Measurements from ENCODE around the gene CFAP410.

Gene CFAP410

DNA sequence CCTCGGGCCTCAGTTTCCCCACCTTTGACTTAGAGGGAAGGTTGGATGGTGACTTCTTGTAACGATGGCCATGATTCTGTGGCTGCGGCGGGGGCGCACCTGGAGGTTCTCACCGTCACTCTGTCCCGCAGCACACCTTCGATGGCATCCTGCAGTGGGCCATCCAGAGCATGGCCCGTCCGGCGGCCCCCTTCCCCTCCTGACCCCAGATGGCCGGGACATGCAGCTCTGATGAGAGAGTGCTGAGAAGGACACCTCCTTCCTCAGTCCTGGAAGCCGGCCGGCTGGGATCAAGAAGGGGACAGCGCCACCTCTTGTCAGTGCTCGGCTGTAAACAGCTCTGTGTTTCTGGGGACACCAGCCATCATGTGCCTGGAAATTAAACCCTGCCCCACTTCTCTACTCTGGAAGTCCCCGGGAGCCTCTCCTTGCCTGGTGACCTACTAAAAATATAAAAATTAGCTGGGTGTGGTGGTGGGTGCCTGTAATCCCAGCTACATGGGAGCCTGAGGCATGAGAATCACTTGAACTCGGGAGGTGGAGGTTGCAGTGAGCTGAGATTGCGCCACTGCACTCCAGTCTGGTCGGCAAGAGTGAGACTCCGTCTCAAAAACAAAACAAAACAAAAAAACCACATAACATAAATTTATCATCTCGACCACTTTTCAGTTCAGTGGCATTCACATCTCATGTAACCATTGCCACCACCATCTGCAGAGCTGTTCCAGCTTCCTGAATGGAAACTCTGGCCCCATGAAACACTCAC is 41.5 kb downstream of the CFAP410 start:
- peak; percentile 69 for DNase-seq (ENCODE audit: low read depth)

DNA sequence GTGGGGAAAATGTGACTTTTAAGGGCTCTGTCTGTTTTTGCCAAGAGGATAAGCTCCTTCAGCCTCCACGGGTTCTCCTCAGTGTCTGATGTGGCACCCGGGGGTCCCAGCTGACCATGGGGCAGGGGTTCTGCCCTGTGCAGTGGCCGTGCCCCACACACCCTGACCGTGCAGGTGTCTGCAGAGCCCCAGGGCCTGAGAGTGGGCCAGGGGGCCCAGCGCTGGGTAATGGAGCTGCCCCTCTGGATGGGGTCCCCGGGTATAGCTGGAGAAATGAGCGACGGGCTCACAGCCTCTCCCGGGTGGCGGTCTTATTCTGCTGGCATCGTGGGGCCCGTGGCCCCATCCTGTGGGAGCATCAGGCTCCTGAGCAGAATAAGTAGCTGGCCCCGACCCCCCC is 42.3 kb downstream of the CFAP410 start:
- no peak for DNase-seq (ENCODE audit: low read depth)

DNA sequence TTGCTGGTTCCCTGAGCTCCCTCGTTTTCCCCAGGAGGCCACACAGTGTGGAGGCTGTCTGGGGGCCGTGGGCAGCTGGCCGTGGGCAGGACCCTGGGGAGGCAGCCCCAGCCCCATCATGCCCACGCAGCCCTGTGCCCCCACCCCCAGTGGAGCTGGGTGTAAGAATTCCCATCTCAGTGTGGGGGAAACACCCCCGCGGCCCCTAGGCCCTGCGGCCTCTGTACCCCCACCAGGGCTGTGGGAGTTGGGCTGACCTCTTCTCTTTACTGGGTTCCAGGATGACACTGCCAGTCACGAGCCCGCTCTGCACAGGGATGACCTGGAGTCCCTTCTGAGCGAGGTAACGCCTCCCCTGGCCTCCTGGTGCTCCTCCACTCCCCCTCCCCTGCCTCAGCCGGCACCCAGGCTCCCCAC is 43.1 kb downstream of the CFAP410 start:
- DNase-seq (ENCODE audit: low read depth): no peak

DNA sequence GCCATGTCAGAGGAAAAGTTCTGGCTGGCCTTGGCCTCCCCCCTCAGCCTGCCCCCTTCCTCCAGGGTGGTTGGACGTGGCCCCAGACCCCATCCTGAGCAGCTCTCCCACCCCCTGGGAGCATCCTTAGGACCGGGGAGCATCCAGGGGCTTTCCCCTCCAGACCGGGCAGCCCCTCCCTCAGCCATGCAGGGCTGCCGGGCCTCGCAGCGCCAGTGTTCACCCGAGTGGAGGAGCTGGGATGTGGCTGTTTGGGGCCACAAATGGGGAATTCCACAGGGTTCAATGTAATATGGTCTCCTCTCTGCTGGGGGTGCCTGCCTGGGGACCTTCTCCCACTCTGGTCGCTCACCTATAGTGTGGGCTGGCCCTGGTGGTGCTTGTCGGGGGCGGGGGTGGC is 43.5 kb downstream of the CFAP410 start:
- DNase-seq (ENCODE audit: low read depth): no peak

DNA sequence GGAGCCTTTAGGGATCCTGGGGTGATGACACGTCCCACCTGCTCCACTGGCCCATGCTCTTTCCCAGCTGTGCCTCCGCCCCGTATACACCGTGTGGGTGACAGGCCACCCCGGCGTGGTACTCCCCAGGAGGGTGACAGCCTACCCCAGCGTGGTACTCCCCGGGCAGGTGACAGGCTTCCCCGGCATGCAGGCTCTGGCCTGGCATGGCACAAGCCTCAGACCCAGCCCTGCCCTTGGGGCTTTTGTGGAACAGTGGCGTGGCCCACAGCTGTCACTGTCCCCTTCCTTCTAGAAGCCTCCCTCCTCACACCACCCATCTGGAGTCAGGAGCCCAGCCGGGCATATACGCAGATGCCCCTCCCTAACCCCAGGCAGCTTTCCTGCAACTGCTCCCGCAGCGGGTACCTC is 44.0 kb downstream of the CFAP410 start:
- no peak for DNase-seq (ENCODE audit: low read depth)

DNA sequence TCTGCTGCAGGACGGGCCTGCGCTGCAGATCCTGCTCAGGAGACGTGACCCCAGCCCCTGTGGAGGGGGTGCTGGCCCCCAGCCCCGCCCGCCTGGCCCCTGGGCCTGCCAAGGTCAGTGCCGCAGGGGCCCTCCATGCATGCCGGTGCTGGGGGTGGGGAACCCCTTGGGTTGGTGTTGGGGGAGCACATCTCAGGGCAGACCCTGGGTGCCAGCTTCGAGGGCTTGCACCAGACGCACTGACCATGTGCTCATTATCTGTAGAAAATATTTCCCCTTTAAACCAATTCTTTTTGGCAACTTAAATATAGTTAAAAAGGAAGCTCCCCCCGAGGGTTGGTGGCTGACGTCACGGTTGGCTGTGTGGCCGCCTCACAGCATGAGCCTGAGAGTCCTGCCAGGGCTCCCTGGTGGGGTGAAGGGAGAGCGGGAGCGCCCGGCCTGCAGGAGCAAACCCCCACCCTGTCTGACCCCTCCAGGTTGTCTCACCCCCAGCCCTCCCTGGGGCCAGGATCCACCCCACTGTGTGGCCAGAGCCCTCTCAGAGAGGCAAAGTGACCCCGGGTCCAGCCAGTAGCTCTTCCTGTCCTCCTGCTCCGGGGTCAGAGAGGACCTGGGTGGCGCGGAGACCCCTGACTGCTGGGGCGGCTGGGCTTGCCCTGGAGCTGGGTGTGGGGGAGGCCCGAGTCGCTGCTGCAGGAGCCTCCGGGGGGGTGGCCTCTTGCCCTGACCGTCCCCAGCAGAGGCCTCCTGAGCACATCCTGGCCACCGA is 44.6 kb downstream of the CFAP410 start:
- DNase-seq (ENCODE audit: low read depth): no peak

DNA sequence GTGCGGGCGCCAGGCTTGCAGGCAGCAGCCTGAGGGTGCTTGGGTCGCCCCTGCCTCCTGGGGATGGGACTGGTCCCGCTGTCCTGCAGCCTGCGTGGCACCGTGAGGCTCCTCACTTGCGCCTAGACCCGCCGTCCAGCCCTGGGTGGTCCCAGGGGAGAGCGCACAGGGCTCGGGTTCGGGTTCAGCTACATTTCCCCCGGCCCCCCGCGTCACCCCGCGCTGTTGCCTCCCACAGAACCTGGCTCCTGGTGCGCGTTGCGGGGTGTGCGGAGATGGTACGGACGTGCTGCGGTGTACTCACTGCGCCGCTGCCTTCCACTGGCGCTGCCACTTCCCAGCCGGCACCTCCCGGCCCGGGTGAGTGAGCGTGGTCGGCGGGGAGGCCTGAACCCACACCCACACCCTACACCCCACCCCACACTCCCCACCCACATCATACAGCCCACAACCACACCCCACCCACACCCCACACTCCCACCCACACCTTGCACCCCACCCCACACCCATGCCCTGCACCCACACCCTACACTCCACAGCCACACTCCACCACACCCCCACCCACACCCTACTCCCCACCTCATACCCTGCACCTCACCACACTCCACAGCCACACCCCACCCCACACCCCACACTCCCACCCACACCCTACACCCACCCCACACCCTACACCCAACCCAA is 45.5 kb downstream of the CFAP410 start:
- no peak for DNase-seq (ENCODE audit: low read depth)

DNA sequence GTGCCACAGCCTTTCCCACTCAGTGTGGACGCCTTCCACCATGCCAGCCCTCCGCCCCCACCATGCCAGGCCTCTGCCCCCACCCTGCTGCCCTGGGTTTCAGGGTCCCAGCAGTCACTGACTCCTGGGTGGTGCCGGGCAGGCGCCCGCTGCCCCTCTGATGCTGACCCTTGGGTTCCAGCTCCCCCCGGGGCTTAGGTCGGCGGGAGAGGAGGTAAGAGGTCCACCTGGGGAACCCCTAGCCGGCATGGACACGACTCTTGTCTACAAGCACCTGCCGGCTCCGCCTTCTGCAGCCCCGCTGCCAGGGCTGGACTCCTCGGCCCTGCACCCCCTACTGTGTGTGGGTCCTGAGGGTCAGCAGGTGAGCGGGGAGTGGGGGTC is 46.4 kb downstream of the CFAP410 start:
- DNase-seq (ENCODE audit: low read depth): no peak

DNA sequence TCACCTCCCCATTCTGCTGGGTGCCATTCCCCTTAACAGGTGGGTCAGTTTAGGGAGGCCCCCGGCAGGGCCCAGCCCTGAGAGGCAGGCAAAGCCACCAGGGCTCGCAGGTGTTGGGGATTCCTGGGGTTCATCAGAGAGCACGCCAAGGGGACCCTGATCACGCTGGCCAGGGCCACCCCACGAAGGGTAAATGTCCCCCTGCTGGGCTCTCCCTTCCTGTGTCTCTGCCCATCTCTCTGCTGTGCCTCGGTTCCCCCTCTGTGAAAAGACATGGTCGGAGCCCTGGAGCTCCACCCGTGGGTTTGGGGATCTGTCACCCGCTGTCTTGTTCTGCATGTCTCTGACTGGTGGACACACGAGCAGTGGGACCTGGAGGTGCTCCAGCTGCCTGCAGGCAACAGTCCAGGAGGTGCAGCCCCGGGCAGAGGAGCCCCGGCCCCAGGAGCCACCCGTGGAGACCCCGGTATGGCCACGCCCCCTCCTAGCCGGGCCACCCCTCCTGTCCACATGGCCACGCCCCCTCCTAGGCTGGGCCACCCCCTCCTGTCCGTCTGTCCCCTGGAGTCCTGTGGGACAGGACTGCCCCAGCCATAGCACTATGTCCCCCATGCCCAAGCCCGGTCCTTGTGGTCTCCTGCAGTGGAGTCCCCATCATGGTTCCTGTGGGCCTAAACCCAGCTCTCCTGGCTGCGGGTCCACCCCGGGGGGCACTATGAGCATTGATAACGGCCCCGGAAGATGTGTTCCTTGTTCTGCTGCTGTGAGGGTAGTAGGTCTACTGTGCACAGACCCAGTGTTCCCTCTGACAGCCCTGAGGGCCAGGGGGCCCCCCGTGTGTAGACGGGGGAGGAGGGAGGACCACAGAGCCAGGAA is 47.0 kb downstream of the CFAP410 start:
- no peak for DNase-seq (ENCODE audit: low read depth)

DNA sequence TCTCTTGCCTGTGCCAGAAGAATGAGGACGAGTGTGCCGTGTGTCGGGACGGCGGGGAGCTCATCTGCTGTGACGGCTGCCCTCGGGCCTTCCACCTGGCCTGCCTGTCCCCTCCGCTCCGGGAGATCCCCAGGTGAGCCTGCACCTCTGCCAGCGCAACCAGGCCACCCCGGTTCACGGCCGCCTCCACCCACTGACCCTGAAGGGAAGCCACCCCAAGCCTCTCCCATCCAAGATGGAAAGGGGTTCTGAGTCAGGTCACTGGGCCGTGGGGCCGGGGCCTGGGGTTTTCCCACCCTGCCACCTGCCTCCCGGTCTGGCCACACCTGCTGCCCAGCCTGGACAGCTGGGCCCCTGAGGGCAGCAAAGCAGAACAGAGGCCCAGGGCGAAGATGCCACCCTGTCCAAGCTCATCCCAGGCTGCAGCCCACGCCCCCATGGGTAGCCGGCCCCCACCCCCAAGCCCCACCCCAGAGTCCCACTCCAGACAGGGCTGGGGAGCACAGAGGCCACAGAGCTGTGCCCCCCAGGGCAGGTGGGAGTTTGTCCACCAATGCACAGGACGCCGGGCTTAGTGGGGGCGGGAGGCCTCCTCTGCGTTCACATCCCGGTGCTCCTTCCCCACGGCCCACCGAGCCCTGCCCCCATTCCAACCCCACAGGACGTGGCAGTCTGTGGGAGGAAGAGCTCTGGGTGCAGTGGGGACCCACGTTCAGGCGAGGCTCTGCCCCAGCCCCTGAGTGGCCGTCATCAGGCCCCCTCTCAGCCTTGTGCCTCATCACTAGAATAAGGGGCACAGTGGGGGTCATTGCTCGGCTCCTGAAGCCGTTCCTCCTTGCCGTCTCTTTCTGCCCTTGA is 47.9 kb downstream of the CFAP410 start:
- DNase-seq (ENCODE audit: low read depth): no peak

DNA sequence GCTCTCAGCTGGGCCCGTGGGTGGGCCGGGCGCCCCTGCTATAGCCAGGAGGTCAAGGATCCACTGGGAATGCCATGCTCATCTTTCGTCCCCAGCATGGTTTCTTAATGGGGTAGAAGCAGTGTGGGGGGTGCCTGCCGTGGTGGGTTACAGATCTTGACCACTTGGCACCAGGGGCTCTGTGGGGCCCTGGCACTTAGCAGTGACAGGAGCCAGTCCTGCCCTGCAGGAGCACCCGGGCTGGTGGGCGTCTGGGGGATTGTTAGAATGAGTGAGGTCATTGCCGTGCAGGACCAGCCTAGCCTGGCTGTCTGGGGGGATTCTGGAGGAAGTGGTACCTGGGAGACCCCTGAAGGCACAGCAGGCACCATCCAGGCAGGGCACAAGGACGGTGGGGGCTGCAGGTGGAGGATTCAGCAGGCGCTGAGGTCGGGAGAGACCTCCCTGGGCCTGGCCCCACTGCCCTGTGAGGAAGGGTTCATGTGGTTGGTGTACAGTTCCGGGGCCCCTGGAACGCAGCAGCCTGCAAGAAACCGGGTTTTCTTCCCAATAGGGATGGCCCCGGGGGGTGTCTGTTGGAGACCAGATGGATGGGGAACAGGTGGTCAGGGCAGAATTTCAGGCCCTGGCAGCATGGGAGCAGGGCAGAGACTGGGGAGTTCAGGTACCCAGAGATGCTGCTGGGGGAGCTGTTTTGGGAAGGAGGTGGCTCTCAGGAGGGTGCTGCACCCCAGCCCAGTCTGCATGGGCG is 48.7 kb downstream of the CFAP410 start:
- DNase-seq (ENCODE audit: low read depth): no peak

DNA sequence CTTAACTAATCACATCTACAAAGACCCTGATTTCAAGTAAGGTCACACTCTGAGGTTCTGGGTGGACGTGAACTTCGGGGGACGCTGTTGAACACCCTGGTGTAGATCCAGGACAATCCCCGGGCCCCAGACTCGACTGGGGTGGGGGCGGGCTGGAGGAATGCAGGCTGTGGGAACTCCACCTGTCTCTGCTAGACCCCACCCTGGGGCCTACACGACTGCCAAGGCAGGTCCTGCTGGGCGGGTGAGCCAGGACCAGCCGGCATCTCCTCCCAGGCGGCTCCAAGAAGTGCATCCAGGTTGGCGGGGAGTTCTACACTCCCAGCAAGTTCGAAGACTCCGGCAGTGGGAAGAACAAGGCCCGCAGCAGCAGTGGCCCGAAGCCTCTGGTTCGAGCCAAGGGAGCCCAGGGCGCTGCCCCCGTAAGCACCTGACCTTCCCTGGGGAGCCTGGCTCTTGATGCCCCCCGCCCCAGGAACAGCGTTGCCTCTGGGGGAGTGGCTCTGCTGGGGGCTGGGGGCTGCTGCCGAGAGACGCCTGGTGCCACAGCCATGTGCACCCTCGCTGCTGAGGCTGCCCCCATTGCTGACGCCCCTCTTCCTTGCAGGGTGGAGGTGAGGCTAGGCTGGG is 49.7 kb downstream of the CFAP410 start:
- DNase-seq (ENCODE audit: low read depth): no peak

DNA sequence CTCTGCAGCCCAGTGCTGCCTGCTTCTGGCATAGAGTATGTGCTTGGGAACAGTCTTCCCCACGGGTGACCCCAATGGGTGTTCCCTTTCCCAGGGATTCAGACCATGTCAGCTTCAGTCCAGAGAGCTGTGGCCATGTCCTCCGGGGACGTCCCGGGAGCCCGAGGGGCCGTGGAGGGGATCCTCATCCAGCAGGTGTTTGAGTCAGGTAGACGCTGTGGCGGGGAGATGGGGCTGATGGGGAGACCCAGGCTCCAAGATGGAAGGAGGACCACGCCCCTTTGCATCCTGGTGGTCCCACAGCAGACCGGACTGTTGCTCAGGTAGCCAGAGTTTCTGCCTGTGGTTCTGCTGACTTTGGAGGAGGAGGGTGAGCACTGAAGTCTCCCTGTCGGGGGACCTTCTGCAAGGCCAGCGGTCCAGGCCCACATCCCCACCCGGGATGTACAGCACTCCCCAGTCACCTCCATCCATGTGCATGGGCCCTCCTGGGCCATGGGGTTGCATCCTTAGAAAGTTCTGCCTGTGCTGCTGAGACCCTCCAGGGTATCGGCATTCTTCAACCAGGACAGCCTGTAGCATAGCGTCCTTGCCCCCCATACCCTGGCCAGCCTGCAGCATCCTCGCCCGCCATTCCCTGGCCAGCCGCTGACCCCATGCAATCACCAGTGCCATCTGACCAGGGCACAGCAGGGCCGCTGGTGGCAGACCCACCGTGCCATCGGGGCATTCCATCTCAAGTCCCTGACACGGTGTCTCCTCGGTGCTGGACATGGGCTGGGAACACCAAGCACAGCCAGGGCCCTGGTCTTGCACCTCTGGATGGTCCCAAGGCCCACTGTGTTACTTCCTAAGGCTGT is 50.7 kb downstream of the CFAP410 start:
- no peak for DNase-seq (ENCODE audit: low read depth)

DNA sequence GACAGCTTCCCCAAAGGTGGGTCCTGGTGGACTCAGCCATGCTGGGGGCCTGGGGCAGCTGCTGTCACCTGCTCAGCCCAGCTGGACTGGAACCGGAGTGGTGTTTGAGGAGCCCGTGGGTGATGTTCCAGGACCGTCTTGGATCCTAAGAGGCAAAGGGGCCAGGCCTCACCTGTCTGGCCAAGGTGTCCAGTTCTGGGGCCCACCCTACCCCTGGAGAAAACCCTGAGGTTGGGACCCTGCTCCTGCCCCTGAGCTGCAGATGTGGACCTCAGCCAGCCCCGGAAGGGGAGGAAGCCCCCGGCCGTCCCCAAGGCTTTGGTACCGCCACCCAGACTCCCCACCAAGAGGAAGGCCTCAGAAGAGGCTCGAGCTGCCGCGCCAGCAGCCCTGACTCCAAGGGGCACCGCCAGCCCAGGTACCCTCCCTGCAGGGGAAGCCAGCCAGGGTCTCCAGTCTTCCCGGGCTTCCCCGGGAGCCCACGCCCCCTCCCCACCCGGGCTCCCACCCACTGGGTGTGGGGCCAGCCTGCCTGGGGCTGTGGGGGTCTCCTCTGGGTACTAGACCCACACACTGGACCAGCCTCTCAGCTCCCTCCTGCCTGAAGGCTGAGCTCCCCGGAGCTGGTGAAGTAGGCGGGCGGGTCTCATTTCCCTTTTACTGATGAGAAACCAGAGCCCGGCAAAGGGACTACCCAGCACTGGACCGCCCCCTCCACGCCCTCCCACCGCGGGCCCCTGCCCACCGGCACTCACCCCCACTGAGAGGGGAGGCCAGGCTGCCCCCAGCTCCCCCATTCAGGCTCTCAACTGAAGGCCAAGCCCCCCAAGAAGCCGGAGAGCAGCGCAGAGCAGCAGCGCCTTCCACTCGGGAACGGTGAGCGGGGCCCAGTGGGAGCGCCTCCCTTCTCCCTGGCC is 52.2 kb downstream of the CFAP410 start:
- no peak for DNase-seq (ENCODE audit: low read depth)

DNA sequence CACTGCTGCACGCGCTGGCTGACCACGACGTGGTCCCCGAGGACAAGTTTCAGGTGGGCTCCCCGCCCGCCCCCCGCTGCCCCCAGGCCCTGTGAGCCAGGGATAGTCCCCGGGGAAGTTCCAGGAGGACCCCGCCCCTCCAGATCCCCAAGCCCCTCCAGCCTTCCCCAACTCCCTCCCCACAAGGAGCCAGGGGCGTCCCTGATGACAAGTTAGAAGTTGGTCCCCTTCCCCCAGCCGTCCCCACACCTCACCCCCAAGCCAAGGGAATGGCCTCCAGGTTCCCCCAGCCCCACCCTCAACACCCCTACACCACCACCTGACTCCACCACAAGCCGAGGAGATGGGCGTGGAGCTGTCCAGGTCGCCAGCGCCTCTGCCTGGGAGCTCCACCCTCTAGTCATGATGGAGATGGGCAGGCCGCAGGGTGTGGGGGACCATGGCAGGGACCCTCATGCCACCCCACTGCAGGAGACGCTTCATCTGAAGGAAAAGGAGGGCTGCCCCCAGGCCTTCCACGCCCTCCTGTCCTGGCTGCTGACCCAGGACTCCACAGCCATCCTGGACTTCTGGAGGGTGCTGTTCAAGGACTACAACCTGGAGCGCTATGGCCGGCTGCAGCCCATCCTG is 53.0 kb downstream of the CFAP410 start:
- DNase-seq (ENCODE audit: low read depth): no peak

DNA sequence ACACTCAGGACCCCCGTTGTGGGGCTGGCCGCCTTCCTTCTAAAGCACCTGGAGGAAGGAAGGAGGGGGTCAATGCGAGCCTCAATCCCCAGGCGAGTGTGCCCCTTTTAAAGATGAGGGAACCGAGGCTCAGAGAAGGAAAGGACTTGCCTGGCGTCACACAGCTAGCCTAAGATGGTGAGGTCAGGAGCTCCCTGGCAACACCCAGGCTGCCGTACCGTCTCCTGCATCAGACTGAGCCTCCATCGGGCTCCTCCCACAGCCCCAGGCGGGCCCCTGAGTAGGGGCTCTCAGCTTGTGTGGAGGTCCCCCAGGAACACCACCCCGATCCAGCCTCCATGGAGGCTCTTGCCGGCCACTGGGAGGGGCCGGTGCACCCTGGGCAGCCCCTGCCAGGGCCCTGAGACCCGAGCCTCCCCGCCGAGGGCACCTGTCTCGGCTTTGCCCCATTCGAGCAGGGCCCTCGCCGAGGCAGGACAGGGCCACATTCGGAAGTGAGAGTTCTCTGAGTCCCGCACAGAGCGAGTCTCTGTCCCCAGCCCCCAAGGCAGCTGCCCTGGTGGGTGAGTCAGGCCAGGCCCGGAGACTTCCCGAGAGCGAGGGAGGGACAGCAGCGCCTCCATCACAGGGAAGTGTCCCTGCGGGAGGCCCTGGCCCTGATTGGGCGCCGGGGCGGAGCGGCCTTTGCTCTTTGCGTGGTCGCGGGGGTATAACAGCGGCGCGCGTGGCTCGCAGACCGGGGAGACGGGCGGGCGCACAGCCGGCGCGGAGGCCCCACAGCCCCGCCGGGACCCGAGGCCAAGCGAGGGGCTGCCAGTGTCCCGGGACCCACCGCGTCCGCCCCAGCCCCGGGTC is 53.8 kb downstream of the CFAP410 start, which contains the start of gene AIRE:
Gene AIRE (plus strand): TSS at position 739 of the 855 bp plus-strand sequence. CDS start 131 bp downstream, outside the sequence.
- DNase-seq (ENCODE audit: low read depth): no peak
